HFFc6 (cell line): ENCODE results near the gene COL23A1. TPM values are rescaled to one million over a fixed set of nuclear protein-coding genes. Genes with fewer than 3 reads are reported as not detected.
"Not testable (repeated sequence)": the region's sequence is repeated elsewhere in the genome, so short reads cannot be mapped to it uniquely, and the experiment has no call there.

Experiments used
- DNase-seq: peaks from one replicate; pipeline ENCODE4 v3.0.0-alpha.2; 2018
- H3K27ac Mint-ChIP-seq: 2 replicates; pipeline ENCODE4 v1.8.0; 2020; ENCODE audit warnings: mild to moderate bottlenecking, mixed read lengths
- H3K27me3 Mint-ChIP-seq: 2 replicates; pipeline ENCODE4 v1.8.0; 2021; ENCODE audit warnings: mild to moderate bottlenecking, moderate library complexity, mixed read lengths; ENCODE audit not compliant: insufficient read depth
- H3K36me3 Mint-ChIP-seq: 2 replicates; pipeline ENCODE4 v1.8.0; 2021; ENCODE audit warnings: low read depth, mixed read lengths
- H3K4me1 Mint-ChIP-seq: 2 replicates; pipeline ENCODE4 v1.8.0; 2020; ENCODE audit warnings: low read depth, mixed read lengths
- H3K4me3 Mint-ChIP-seq: 2 replicates; pipeline ENCODE4 v1.8.0; 2020; ENCODE audit warnings: mild to moderate bottlenecking, moderate library complexity, mixed read lengths
- H3K9me3 Mint-ChIP-seq: 2 replicates; pipeline ENCODE4 v1.8.0; 2020; ENCODE audit warnings: mild to moderate bottlenecking, mixed read lengths
- CTCF ChIP-seq: fragments of 200-600 bp; sonication (generic); IDR thresholded peaks from 2 replicates; pipeline ENCODE4 v1.5.0; 2021; ENCODE audit warnings: antibody characterized with exemption, mild to moderate bottlenecking
- total RNA-seq, 6 experiments: library from RNA; stranded (reverse); fragmentation: NEBNext Ultra II Directional; extraction: Animal tissue kit (Norgen Biotek cat#: 25700); gene quantifications; 2 replicates in 1 of 6; 3 replicates in 5 of 6; pipeline ENCODE4 v1.2.3, GENCODE V29; 2021

The COL23A1 gene
- total RNA-seq, 6 experiments from 2014 or later, result not detected

DNA sequence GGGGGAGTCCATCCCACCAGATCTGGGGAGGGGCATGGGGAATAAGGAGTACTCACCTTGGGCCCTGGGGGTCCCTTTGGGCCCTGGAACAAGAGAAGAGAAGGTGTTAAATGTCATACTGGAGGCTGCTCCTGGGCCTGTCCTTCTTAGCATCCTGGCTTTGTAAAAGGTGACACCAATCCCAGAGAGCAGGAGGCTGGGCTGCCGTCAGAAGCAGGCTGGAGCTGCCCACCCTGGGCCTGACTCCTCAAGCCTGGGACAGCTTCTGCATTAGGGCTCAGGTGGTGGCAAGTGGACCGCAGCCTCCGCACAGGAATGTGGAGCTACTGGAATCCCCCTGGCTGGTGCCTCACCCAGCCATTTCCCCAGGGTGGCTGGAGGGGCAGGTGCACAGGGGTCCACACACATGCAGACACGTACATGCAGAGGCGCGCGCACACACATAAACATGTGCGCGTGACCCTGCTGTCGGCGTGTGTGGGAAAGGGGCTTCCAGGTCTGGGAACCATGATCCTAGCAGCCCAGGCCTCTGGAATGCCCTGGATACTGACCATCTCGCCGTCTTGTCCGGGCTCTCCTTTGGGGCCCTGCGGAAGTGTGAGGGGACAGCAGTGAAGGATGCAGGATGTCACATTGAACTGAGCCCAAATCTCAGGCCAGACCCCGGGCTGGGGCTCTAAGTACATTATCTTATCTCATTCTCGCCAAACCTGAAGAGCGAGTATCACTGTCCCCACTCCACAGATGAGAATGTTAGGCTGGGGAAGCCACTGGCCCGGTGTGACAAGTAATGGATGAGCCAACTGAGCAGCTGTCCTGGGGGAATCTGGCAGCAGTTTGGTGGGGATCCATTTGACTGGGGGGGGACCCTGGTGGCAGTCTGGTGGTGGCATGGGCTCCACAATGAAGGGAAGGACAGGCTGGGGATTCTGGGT is 328.3 kb downstream of the COL23A1 start:
- peaks cover 6% of the 10 kb centered on the region for H3K27me3 Mint-ChIP-seq
- peaks cover 4% of the 10 kb centered on the region; the same call in 1 of the 2 replicates for H3K9me3 Mint-ChIP-seq
- no peaks in the 10 kb centered on the region for H3K4me1 Mint-ChIP-seq
- no peak overlapping the region for H3K27ac Mint-ChIP-seq
- DNase-seq, result no peak
- TF ChIP-seq CTCF, result no peak
- H3K4me3 Mint-ChIP-seq, result no peak overlapping the region
- H3K36me3 Mint-ChIP-seq, result no peaks in the 10 kb centered on the region

DNA sequence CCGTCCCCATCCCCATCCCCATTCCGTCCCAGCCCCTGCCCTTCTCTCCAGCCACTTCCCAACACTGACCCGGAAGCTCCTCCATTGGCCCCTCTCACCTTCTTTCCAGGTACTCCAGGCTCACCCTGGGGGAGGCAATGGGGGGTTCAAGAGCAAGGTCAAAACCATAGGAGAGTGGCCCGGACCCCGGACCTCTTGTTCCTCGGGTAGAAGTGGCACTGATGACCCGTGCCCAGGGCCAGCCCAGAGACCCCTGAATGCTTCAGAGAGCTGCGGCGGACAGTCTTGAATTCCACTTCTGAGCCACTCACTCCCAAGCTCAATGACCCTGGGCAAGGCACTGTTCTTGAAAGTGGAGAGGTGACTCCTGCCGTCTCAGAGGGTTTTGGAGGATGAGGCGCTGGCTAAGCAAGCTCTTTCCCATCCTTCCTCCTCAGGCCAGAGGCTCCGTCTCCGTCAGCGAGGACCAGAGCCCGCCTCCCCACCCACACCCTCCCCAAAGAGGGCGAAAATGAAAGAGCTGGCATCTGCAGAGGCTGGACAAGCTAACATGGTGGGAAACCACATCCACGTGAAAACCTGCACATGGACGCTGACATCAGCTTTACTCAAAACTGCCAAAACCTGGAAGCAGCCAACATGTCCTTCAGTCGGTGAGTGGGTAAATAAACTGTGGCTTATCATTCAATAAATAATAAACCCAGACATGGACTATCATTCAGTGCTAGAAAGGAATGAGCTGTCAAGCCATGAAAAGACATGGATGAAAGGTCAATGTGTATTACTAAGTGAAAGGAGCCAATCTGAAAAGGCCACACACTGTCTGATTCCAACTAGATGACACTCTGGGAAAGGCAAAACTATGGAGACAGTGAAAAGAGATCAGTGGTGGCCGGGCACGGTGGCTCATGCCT is 330.3 kb downstream of the COL23A1 start:
- Mint-ChIP-seq H3K4me1 (no peaks in the 10 kb centered on the region), H3K27me3 (peaks cover 6% of the 10 kb centered on the region), H3K9me3 (peaks cover under 1% of the 10 kb centered on the region; the same call in 1 of the 2 replicates), H3K27ac (no peak overlapping the region), H3K36me3 (no peaks in the 10 kb centered on the region), H3K4me3 (no peak overlapping the region)
- DNase-seq, result no peak
- TF ChIP-seq CTCF, result no peak

DNA sequence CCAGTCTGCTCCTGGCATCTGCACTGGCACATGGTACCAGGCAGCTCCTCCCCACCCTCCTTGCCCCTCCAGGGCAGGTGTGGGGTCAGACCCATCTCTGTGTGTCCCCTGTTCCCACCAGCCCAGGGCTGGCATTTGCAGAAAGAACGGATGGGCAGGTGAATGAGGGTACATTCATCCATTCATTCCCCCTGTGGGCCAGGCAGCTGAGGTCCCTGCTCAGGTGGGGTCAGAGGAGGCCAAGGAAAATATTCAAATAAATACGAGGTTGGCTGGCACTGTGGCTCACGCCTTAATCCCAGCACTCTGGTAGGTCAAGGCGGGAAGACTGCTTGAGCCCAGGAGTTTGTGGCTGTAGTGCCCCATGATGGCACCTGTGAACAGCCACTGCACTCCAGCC is 332.5 kb downstream of the COL23A1 start:
- TF ChIP-seq CTCF, result no peak
- H3K36me3 Mint-ChIP-seq, result no peaks in the 10 kb centered on the region
- H3K4me3 Mint-ChIP-seq, result no peak overlapping the region
- H3K4me1 Mint-ChIP-seq, result no peaks in the 10 kb centered on the region
- DNase-seq, result no peak
- no peak overlapping the region for H3K27ac Mint-ChIP-seq
- H3K9me3 Mint-ChIP-seq, result no peaks in the 10 kb centered on the region; the same call in 1 of the 2 replicates
- H3K27me3 Mint-ChIP-seq, result peaks cover 6% of the 10 kb centered on the region

GRCh38 chr5:178256746-178257145 is 333.4 kb downstream of the COL23A1 start:
- Mint-ChIP-seq H3K4me3 (no peak overlapping the region), H3K4me1 (no peaks in the 10 kb centered on the region), H3K9me3 (no peaks in the 10 kb centered on the region; the same call in 1 of the 2 replicates), H3K36me3 (no peaks in the 10 kb centered on the region), H3K27ac (no peak overlapping the region), H3K27me3 (peaks cover 7% of the 10 kb centered on the region)
- TF ChIP-seq CTCF, result no peak
- DNase-seq, result no peak

- H3K36me3 Mint-ChIP-seq, H3K27me3 Mint-ChIP-seq, H3K4me3 Mint-ChIP-seq, DNase-seq, H3K9me3 Mint-ChIP-seq, H3K4me1 Mint-ChIP-seq, H3K27ac Mint-ChIP-seq: not testable (repeated sequence)
These were observed 336.6 kb downstream of the COL23A1 start for GRCh38 chr5:178253632-178254031.
